Hepatocyte (in vitro differentiated cells): ENCODE data around the gene PLA2G4F. TPM values are rescaled to one million over a fixed set of nuclear protein-coding genes. Genes with fewer than 3 reads are reported as not detected.

Experiments
- DNase-seq: peaks from one replicate; pipeline ENCODE4 v3.0.0-alpha.2; 2016; ENCODE audit warnings: low spot score
- H2AFZ ChIP-seq: fragments of 200-600 bp; sonication (generic); 2 replicates; pipeline ENCODE4 v1.6.0; 2016; ENCODE audit warnings: antibody characterized with exemption, mild to moderate bottlenecking
- H3K27ac ChIP-seq: fragments of 200-600 bp; sonication (generic); 2 replicates; pipeline ENCODE4 v1.5.1; 2016; ENCODE audit warnings: mild to moderate bottlenecking
- H3K27me3 ChIP-seq: fragments of 200-600 bp; sonication (generic); 2 replicates; pipeline ENCODE4 v1.6.1; 2016
- H3K36me3 ChIP-seq: fragments of 200-600 bp; sonication (generic); replicated peaks from 2 replicates; pipeline ENCODE4 v1.5.1; 2016; ENCODE audit warnings: low read depth; ENCODE audit not compliant: insufficient read depth
- H3K4me1 ChIP-seq: fragments of 200-600 bp; sonication (generic); 2 replicates; pipeline ENCODE4 v1.5.1; 2016; ENCODE audit warnings: mild to moderate bottlenecking, moderate library complexity; ENCODE audit not compliant: insufficient read depth
- H3K4me2 ChIP-seq: fragments of 200-600 bp; sonication (generic); 2 replicates; pipeline ENCODE4 v1.6.0; 2016
- H3K4me3 ChIP-seq: fragments of 200-600 bp; sonication (generic); 2 replicates; pipeline ENCODE4 v1.5.1; 2016; ENCODE audit warnings: mild to moderate bottlenecking
- H3K79me2 ChIP-seq: fragments of 200-600 bp; sonication (generic); 2 replicates; pipeline ENCODE4 v1.6.0; 2017; ENCODE audit warnings: mild to moderate bottlenecking
- H3K9me2 ChIP-seq: fragments of 200-600 bp; sonication (generic); replicated peaks from 2 replicates; pipeline ENCODE4 v1.6.0; 2017; ENCODE audit warnings: mild to moderate bottlenecking; ENCODE audit not compliant: insufficient read depth
- H3K9me3 ChIP-seq: fragments of 200-600 bp; sonication (generic); 2 replicates; pipeline ENCODE4 v1.5.1; 2016; ENCODE audit warnings: low read depth, mild to moderate bottlenecking
- H4K20me1 ChIP-seq: fragments of 200-600 bp; sonication (generic); 2 replicates; pipeline ENCODE4 v1.6.0; 2016; ENCODE audit warnings: mild to moderate bottlenecking; ENCODE audit not compliant: insufficient read depth, poor library complexity, severe bottlenecking
- EZH2 ChIP-seq: fragments of 200-600 bp; sonication (generic); IDR thresholded peaks from 2 replicates; pipeline ENCODE4 v1.6.1; 2016; ENCODE audit warnings: antibody characterized with exemption, mild to moderate bottlenecking, borderline replicate concordance
- EZH2phosphoT487 ChIP-seq: fragments of 200-600 bp; sonication (generic); IDR thresholded peaks from one replicate; pipeline ENCODE4 v1.6.1; 2018; ENCODE audit warnings: antibody characterized with exemption, mild to moderate bottlenecking, low read depth, moderate library complexity; ENCODE audit not compliant: unreplicated experiment, severe bottlenecking
- WGBS: methylation state at CpG from one replicate; pipeline ENCODE4 v1.1.6; 2016; ENCODE audit warnings: low lambda C conversion rate; ENCODE audit errors: missing lambda C conversion rate; 5-methylcytosine and 5-hydroxymethylcytosine counted together
- polyA plus RNA-seq: library from polyadenylated mRNA; unstranded; fragments of >200 nt; fragmentation: Nextera tagmentation; extraction: Ambion mirVana; gene quantifications from 2 replicates; pipeline ENCODE4 v1.2.1, GENCODE V29; 2016
- total RNA-seq: library from RNA; depleted of rRNA; stranded (reverse); fragments of >200 nt; gene quantifications from 2 replicates; pipeline ENCODE4 v1.2.3, GENCODE V29; 2014
- TF ChIP-seq, protein P1 (sequence below): fragments of 200-600 bp; sonication (generic); IDR thresholded peaks from 2 replicates; pipeline ENCODE4 v1.5.1; 2016; ENCODE audit warnings: antibody characterized with exemption, mild to moderate bottlenecking; ENCODE audit not compliant: poor library complexity

PLA2G4F gene
- total and polyA plus RNA-seq, 2 experiments from 2014 or later: 1.1 to 2.2 TPM

DNA sequence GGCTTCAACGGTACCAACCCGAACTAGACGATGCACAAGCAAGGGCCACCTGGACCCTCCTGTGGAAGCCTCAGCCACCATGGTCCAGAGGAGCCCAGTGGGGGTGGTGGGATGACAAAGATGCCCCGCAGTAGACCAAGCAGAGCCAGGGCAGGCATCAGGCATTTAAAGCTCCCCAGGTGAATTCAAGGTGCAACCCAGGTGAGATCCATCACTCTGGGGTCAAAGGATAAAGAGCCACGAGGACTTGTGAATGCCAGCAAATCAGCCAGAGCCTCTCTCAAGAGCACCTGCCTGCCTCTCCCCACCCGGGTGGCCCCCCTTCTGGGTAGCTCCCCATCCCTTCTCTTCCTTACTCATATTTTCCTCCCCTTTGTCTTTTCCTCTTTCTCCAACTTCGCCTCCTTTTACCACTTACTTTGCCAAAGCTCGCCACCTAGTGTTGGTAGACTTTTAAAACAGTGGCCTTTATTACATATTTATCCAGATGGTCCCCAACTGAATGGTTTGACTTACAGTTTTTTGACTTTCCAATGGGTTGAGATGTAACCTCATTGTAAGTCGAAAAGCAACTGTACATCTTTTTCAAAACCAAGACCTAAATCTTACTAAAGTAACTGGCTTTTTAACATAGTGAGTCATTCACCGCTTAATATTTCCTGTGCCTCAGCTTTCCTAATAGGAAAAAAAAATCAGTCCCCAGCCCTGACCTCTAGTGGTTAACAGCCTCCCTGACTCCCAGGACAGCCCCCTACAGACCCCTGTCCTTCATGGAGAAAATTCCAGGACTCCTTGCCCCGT is 18.8 kb downstream of the PLA2G4F start:
- Histone ChIP-seq H4K20me1 (no peaks in the 10 kb centered on the region), H3K27ac (no peak overlapping the region), H3K36me3 (no peaks in the 10 kb centered on the region), H3K4me1 (no peaks in the 10 kb centered on the region), H3K4me3 (no peak overlapping the region), H3K9me2 (no peaks in the 10 kb centered on the region), H3K79me2 (no peaks in the 10 kb centered on the region), H2AFZ (no peak overlapping the region), H3K9me3 (no peaks in the 10 kb centered on the region), H3K27me3 (no peaks in the 10 kb centered on the region), H3K4me2 (no peak overlapping the region)
- peak; percentile 69 for DNase-seq
- TF ChIP-seq, protein P1, sequence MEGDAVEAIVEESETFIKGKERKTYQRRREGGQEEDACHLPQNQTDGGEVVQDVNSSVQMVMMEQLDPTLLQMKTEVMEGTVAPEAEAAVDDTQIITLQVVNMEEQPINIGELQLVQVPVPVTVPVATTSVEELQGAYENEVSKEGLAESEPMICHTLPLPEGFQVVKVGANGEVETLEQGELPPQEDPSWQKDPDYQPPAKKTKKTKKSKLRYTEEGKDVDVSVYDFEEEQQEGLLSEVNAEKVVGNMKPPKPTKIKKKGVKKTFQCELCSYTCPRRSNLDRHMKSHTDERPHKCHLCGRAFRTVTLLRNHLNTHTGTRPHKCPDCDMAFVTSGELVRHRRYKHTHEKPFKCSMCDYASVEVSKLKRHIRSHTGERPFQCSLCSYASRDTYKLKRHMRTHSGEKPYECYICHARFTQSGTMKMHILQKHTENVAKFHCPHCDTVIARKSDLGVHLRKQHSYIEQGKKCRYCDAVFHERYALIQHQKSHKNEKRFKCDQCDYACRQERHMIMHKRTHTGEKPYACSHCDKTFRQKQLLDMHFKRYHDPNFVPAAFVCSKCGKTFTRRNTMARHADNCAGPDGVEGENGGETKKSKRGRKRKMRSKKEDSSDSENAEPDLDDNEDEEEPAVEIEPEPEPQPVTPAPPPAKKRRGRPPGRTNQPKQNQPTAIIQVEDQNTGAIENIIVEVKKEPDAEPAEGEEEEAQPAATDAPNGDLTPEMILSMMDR: peak; percentile 60
- TF ChIP-seq EZH2: no peak
- 49% methylated on average over 11 of the region's 11 CpGs for whole genome bisulfite sequencing

DNA sequence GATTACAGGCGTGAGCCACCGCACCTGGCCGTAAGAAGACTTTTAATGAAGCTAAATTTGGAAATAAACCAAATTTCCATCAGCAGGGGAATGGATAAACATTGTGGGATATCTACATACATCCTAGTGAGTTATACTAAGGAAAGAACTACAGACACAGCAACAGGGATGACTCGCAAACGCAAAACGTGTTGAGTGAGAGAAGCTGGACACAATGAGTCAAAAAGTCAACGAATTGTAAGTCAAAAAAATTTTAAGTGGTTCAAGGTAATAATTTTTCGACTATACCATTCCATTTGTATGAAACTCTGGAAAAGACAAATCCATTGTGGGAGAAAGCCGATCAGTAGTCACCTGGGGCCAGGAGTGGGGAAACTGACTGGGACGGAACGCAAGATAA is 19.9 kb downstream of the PLA2G4F start:
- TF ChIP-seq EZH2: no peak
- TF ChIP-seq, protein P1: no peak
- TF ChIP-seq EZH2phosphoT487: no peak

DNA sequence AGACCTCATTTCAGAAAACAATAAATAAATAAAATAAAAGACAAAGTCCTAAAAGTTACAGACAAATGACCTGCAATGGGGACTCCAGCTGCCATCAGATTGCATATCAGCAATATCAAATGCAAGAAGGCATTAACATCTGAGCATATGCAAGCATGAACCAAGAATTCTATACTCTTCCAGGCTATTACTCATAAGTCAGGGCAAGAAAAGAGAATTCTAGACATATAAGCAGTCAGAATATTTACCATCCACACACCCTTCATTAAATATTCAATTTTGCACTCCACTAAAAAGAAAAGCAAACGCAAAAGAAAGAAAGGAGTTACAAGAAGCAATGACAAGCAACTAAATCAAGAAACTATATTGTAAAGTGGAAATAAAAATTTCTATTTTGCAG is 21.1 kb downstream of the PLA2G4F start:
- DNase-seq: no peak

More for the DNA sequence above, 19.9 kb downstream of the PLA2G4F start:
- Histone ChIP-seq H3K4me2 (no peak overlapping the region), H3K9me2 (no peaks in the 10 kb centered on the region), H3K27me3 (no peaks in the 10 kb centered on the region), H3K79me2 (no peaks in the 10 kb centered on the region), H3K4me3 (no peak overlapping the region), H3K4me1 (no peaks in the 10 kb centered on the region), H3K27ac (no peak overlapping the region), H2AFZ (no peak overlapping the region), H3K36me3 (no peaks in the 10 kb centered on the region), H3K9me3 (no peaks in the 10 kb centered on the region), H4K20me1 (no peaks in the 10 kb centered on the region)
- WGBS: 82% methylated on average over 11 of the region's 11 CpGs
- DNase-seq: no peak

DNA sequence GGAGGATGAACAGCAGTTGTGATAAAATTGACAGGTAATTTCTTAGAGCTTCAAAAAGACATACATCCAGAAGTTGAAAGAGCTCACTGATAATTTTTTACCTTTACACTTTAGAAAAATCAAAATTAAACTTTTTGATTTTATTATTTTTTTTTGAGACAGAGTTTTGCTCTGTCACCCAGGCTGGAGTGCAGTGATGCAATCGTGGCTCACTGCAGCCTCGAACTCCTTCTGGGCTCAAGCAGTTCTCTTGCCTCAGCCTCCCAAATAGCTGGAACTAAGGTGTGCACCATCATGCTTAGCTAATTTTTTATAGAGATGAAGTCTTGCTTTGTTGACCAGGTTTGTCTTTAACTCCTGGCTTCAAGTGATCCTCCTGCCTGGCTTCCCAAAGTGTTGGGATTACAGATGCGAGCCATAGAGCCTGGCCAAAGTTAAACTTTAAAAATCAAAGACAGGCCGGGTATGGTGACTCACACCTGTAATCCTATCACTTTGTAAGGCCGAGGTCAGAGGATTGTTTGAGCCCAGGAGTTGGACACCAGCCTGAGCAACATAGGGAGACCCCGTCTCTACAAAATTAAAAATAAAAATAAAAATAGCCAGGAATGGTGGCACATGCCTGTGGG is 21.7 kb downstream of the PLA2G4F start:
- Histone ChIP-seq H4K20me1 (no peaks in the 10 kb centered on the region), H3K4me3 (no peak overlapping the region), H3K27me3 (no peaks in the 10 kb centered on the region), H3K9me2 (no peaks in the 10 kb centered on the region), H3K9me3 (no peaks in the 10 kb centered on the region), H3K4me1 (no peaks in the 10 kb centered on the region), H3K4me2 (no peak overlapping the region), H3K36me3 (no peaks in the 10 kb centered on the region), H3K79me2 (no peaks in the 10 kb centered on the region), H3K27ac (no peak overlapping the region), H2AFZ (no peak overlapping the region)
- DNase-seq: peak; percentile 3
- 63% methylated on average over 6 of the region's 6 CpGs for WGBS
- TF ChIP-seq EZH2phosphoT487 (no peak), EZH2 (no peak)

More for the DNA sequence above, 21.1 kb downstream of the PLA2G4F start:
- Histone ChIP-seq H3K9me2 (no peaks in the 10 kb centered on the region), H3K79me2 (no peaks in the 10 kb centered on the region), H3K27ac (no peak overlapping the region), H3K4me1 (no peaks in the 10 kb centered on the region), H3K4me2 (no peak overlapping the region), H3K4me3 (no peak overlapping the region), H3K9me3 (no peaks in the 10 kb centered on the region), H4K20me1 (no peaks in the 10 kb centered on the region), H3K36me3 (no peaks in the 10 kb centered on the region), H3K27me3 (no peaks in the 10 kb centered on the region), H2AFZ (no peak overlapping the region)
- 88% methylated on average over 1 of the region's 1 CpG for WGBS
- no peak for TF ChIP-seq EZH2
